NCI-H1105 (cell line): ENCODE data around the gene DNAJC30.
"Not testable (repeated sequence)": the region's sequence is repeated elsewhere in the genome, so short reads cannot be mapped to it uniquely, and the experiment has no call there.

Source experiments
- DNase-seq: peaks from one replicate; lab custom pipeline; 2025; lab: John Stamatoyannopoulos, UW

DNAJC30 gene

DNA sequence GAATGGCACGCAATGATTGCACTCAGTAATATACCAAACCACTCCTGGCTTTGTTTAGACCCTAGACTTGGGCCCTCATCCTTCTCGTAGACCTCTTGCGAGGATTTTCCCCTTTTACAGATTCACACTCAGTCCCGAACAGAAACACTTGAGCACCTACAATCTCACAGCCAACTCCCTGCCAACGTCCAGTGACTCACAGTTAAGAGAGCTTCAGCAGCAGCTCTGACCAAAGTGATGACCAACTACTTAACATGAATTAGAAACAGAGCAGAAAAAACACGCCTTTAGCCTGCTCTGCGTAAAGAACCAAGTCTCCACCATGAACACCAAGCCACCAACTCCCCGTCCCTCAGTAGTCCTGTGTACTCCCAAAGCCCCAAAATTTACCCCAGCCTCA lies 2.2 kb downstream of the DNAJC30 start:
- no peak for DNase-seq

- no peak for DNase-seq
Observed at GRCh38 chr7:73680501-73680900, 2.8 kb downstream of the DNAJC30 start.

GRCh38 chr7:73679709-73680108 lies 3.5 kb downstream of the DNAJC30 start:
- no peak for DNase-seq

DNA sequence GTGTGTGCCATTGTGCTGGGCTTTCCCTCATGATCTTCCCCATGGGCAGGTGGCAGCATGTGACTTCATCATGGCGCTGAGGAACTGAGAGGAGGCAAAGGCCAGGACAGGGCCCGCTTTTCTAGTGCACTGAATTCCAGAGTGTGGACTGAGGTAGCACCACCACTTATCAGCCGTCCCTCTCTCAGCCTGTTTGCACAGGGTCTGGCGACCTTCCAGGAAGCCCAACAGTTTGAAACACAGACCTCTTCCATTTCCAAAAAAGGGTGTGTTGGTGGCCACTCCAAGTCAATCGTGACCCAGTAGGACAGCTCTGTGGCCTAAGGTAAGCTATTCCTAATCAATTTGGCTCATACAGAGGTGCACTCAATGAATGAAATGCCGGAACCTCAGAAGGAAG lies 4.4 kb downstream of the DNAJC30 start:
- DNase-seq = no peak

- not testable (repeated sequence) for DNase-seq
Observed at GRCh38 chr7:73676062-73676461, 7.2 kb downstream of the DNAJC30 start.

DNA sequence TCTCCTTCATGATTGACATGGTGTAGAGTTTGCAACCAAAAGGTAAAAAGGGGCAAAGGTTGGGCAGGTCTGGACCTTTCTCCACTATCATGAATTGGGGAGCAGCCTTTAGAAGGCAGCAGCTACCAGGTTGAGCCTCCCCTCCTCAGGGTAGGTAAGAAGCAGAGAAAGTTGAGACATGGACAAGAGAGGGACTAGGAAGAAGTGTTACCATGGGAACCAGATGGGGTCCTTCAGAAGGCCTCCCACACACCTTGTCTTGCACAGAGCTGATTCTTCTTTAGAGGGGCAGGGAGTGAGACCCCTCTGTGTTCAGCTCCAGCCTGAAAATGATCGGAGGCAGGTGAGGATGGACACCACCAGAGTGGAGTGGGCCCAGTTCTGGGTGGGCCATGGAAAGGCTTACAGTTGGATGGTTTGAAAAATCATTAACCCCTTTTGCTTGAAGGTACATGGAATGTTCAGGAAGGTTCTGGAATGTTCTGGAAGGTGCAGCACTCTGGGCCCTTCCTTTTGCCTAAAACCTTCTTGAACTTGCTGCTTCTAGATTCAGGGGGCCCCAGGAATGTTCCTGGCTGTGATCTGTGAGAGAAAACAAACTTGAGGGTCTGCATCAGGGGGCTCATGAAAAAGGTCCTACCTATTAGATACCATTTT lies 8.7 kb downstream of the DNAJC30 start:
- DNase-seq = no peak

- DNase-seq = no peak
Observed at GRCh38 chr7:73671857-73672445, 11.3 kb downstream of the DNAJC30 start.

- DNase-seq = no peak
Observed at GRCh38 chr7:73671322-73671661, 12.0 kb downstream of the DNAJC30 start.

- no peak for DNase-seq
Observed at GRCh38 chr7:73669858-73670385, 13.3 kb downstream of the DNAJC30 start.

GRCh38 chr7:73669288-73669701 lies 14.0 kb downstream of the DNAJC30 start:
- no peak for DNase-seq

- no peak for DNase-seq
Observed at GRCh38 chr7:73668886-73669230, 14.4 kb downstream of the DNAJC30 start.

DNA sequence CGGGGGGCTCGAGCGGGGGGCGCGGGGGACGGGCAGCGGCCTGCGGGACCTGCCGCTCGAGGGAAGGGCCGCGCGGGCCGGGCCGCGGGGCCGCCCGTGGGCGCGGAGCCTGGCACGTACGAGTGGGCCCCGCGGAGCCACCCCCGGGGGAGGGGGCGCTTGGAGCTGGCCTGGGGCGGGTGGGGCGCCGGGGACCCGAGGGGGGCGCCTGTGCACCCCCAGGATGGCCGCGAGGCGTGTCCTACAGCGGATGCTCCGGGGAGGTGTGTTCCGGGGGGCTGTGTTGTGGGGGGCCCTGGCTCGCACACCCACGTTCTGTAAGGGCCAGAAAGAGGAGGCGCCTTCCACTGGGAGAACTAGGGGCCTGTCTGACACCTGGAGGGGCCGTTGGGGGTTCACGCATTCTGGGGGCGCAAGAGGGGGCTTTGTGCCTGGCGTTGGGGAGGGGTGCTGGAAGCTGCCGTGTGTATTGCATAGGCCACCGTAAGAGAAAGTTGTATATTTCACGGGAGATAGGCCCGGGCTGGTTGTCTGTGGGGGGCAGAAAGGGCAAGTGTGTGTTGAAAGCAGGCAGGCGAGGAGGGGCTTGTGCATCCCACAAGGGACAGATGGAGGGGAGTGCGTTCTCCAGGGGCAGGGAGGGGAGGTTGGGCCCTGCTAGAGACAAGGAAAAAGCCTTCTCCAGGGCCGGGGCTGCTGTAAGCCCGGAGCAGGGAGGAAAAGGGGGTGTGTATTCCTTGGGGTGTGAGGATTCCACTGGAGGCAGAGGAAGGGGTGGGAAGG lies 15.0 kb downstream of the DNAJC30 start:
- DNase-seq = no peak

DNA sequence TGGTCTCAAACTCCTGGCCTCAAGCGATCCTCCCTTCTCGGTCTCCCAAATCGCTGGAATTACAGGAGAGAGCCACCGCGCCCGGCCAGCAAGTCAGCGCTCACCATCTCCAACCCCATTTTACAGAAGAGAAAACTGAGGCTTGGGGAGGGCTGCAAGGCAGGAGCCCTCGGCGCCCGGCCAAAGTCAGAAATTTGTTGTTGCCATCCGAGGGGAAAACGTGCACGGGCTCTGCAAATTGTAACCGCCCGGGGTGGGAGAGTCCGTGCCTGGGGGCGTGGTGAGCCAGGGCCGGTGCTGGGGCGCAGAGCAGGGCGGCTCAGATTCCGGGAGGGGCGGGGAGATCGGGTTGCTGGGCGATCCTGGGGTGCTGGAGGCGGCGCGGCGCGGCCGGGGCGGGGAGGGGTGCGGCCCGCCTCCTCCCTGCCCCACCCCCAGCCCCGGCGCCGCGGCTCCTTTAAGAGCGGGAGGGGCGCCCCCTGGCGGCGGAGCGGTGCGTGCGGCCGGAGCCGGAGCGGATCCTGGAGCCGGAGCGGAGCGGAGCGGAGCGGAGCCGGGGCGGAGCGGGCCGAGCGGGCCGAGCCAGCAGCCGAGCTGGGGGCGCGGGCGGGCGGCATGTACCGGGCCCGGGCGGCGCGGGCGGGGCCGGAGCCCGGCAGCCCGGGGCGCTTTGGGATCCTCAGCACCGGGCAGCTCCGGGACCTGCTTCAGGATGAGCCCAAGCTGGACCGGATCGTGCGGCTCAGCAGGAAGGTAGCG lies 15.7 kb downstream of the DNAJC30 start, which contains the start of gene VPS37D:
TSS of gene VPS37D (plus strand) at position 488 of the 759 bp plus-strand sequence. CDS start at position 616, 128 bp downstream.
- DNase-seq = peak; percentile 76

- DNase-seq = no peak
Observed at GRCh38 chr7:73663033-73663432, 20.2 kb downstream of the DNAJC30 start.

DNA sequence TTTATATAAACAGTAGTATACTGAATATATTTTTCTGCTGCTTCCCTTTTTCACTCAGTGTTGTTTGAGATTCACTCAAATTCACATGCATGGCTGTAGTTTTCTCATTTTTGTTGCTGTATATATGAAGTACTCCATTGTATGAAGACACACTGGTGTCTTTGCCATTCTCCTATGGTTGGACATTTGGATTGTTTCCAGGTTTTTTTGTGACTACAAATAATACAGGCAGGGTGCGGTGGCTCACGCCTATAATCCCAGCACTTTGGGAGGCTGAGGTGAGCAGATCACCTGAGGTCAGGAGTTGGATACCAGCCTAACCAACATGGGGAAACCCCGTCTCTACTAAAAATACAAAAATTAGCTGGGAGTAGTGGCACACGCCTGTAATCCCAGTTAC lies 22.7 kb downstream of the DNAJC30 start:
- not testable (repeated sequence) for DNase-seq

GRCh38 chr7:73659983-73660382 lies 23.3 kb downstream of the DNAJC30 start:
- no peak for DNase-seq

DNA sequence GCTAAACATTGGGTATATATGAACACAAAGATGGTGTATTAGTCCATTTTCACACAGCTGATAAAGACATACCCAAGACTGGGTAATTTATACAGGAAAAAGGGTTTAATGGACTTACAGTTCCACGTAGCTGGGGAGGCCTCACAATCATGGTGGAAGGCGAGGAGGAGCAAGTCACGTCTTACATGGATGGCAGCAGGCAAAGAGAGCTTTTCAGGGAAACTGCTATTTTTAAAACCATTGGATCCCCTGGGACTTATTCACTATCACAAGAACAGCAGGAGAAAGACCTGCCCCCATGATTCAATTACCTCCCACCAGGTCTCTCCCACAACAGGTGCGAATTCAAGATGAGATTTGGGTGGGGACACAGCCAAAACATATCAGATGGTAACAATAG lies 27.9 kb downstream of the DNAJC30 start:
- DNase-seq = not testable (repeated sequence)

- no peak for DNase-seq
Observed at GRCh38 chr7:73652541-73652949, 30.7 kb downstream of the DNAJC30 start.

DNA sequence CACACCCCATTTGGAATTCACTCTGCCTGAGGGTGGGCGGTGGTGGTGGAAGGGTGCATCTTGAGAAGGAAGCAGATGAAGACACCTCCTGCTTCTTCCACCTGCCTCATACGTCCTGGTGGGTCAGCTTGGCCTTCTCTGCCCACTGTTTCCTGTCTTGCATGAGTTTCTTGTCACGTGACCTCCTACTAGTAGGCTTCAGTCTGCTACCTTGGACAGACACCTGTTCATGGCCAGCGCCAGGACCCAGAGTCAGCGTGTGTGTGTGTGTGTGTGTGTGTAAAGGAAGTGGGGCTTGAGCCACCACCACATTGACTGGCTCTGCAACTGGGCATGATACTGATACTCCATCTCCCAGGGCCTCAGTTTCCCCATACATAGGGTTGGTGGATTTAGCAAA lies 32.7 kb downstream of the DNAJC30 start:
- no peak for DNase-seq

DNA sequence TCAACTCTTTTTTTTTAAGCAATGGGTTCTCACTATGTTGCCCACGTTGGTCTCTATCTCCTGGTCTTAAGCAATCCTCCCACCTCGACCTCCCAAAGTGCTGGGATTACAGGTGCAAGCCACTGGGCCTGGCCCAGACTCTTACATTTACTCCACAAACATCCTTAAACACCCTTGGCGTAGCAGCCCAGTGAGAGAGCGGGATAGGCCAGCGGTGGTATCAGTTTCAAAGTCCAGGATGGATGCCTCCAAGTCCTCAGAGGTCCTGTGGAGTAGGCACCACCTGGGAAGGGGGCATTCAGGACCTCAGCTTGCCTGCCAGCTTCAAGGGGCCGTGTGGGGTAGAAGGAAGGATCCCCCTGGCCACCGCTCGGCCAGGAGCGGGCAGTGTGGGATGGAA lies 33.7 kb downstream of the DNAJC30 start:
- DNase-seq = no peak

- no peak for DNase-seq
Observed at GRCh38 chr7:73648593-73649332, 34.5 kb downstream of the DNAJC30 start.
